AG09319 (cell line): ENCODE results near the gene PHF19.

Experiments used
- DNase-seq: peaks from one replicate; pipeline ENCODE4 v3.0.0-alpha.2; 2010; ENCODE audit warnings: low read depth; ENCODE audit errors: extremely low read depth
- TF ChIP-seq, protein P1 (sequence below): IDR thresholded peaks from 2 replicates; pipeline ENCODE4 v1.5.1; 2011; ENCODE audit warnings: low read depth, mild to moderate bottlenecking, inconsistent platforms, low read length, moderate library complexity

Gene PHF19

GRCh38 chr9:120888626-120889025 is 11.6 kb upstream of the PHF19 start:
- TF ChIP-seq, protein P1, sequence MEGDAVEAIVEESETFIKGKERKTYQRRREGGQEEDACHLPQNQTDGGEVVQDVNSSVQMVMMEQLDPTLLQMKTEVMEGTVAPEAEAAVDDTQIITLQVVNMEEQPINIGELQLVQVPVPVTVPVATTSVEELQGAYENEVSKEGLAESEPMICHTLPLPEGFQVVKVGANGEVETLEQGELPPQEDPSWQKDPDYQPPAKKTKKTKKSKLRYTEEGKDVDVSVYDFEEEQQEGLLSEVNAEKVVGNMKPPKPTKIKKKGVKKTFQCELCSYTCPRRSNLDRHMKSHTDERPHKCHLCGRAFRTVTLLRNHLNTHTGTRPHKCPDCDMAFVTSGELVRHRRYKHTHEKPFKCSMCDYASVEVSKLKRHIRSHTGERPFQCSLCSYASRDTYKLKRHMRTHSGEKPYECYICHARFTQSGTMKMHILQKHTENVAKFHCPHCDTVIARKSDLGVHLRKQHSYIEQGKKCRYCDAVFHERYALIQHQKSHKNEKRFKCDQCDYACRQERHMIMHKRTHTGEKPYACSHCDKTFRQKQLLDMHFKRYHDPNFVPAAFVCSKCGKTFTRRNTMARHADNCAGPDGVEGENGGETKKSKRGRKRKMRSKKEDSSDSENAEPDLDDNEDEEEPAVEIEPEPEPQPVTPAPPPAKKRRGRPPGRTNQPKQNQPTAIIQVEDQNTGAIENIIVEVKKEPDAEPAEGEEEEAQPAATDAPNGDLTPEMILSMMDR = no peak
- DNase-seq = no peak

- no peak for DNase-seq
- TF ChIP-seq, protein P1 = no peak
These were observed 9.5 kb upstream of the PHF19 start for GRCh38 chr9:120886490-120886967.

GRCh38 chr9:120885958-120886357 is 9.0 kb upstream of the PHF19 start:
- TF ChIP-seq, protein P1 = no peak
- no peak for DNase-seq

GRCh38 chr9:120885457-120885856 is 8.5 kb upstream of the PHF19 start:
- TF ChIP-seq, protein P1 = no peak
- DNase-seq = no peak

DNA sequence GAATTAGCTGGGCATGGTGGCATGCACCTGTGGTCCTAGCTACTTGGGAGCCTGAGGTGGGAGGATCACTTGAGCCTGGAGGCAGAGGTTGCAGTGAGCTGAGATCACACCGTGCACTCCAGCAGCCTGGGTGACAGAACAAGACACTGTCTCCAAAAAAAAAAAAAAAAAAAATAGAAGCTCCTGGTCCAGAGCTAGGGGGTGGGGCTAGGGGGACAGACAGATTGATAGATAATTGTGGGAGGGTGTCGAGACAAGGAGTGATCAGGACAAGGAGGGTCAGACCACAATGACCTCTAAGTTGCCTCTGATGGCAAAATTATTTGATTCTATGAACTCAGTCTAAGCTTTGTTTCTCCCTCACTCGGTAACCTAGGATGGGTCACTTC is 6.6 kb upstream of the PHF19 start:
- no peak for DNase-seq
- TF ChIP-seq, protein P1 = no peak

DNA sequence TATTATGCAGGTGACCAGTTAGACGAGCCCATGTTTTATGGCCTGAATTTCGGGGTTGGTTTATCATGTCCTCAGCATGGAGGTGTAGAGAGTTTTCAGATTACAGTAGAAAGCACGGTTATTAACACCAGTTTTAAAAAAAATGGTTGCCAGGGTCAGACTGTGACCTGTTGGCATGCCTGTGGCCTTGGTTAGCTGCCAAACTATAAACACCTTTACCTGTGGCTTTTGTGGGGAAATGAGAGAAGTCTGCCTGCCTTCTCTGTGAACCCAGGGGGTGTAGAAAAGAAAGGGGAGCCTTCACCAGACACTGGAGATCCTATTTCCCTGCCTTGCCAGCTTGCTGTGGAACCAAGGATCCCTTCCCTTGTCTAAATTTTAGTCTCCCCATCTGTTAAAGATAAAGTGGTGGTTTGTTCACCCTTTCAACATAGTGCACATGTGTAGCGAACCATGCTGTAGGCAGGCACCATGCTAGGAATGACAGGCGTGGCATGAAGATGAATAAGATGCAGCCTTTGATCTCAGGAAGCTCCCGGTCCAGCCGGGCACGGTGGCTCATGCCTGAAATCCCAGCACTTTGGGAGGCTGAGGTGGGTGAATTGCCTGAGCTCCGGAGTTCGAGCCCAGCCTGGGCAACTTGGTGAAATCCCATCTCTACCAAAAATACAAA is 6.1 kb upstream of the PHF19 start:
- no peak for DNase-seq
- TF ChIP-seq, protein P1 = no peak

DNA sequence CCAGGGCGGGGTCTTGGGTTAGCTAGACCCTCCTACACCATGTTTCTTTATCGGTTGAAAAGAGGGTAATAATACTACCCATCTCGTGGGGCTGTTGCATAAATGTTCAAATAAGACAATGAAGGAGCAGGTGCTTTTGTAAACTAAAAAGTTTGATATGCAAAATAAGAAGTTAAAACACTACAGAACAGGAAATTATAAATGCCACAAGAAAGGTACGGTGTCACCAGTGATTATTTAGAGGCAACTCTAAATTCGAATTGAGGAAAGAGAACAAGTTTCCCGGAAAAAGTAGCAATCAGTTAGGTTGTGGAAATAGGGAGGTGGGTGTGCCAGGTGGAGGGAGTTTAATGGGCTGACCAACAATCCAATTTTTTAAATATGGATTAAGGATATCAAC is 2.5 kb upstream of the PHF19 start:
- TF ChIP-seq, protein P1 = no peak
- DNase-seq = no peak
